GM18870 (cell line): ENCODE results near the gene THSD8.

Experiments
- ATAC-seq: cut with Tn5 transposase; IDR thresholded peaks from one replicate; pipeline ENCODE4 v1.9.1; 2021; ENCODE audit warnings: moderate library complexity; ENCODE audit not compliant: unreplicated experiment

THSD8 gene

GRCh38 chr19:12847159-12848139 is 45.6 kb downstream of the THSD8 start:
- no peak for ATAC-seq
